NCI-H82 (cell line): ENCODE data around the gene ETV4.
A peak's percentile ranks its signal among the peaks of the same experiment; 100 is the strongest.
"Not testable (repeated sequence)": the region's sequence is repeated elsewhere in the genome, so short reads cannot be mapped to it uniquely, and the experiment has no call there.

Experiments used
- DNase-seq: peaks from one replicate; lab custom pipeline; 2025; lab: John Stamatoyannopoulos, UW

ETV4 gene

DNA sequence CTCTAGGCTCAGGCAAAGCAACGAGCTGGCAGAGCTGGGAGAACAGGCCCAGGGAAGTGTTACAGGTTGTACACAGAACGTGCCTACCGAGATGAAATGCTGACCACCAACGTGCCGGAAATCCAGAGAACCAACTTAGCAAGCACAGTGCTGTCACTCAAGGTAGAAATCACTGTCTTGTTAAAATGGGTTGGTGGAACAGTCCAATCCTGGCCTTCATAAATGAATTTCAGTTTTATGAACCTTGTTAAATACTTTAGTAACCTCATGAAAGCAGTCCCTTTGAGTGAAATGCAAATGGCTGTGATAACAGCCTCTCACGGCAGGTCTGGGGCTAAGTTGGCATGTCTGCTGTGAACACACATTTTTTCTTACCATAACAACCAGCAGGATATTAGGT, 29.0 kb downstream of the ETV4 start:
- DNase-seq = no peak

DNA sequence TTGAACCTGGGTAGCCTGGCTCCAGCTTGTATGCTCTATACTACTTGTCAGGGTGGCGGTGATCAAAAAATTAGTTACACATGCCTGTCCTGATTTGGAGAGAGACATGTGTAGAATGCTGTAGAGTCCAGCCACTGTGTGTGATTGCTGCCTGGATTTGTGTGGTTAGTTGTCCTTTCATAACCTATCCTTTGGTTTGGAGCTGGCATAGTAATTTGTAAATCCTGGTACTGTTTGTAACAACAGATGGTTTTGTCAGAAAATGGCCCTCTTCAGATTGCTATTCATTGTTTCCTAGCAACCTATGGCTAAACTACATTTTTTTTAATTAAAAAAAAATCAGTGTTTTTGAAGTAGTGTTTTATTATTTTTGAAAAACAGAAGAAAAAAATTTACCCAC, 30.5 kb downstream of the ETV4 start:
- DNase-seq = no peak

DNA sequence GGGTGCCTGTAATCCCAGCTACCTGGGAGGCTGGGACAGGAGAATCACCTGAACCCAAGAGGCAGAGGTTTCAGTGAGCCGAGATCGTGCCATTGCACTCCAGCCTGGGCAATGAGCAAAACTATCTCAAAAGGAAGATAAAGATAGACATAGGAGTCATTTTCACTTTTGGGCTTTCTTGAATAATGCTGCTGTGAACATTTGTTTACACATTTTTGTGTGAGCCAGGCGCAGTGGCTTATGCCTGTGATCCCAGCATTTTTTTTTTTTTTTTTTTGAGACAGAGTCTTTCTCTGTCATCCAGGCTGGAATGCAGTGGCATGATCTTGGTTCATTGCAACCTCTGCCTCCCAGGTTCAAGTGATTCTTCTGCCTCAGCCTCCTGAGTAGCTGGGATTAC, 34.9 kb downstream of the ETV4 start:
- DNase-seq = not testable (repeated sequence)

DNA sequence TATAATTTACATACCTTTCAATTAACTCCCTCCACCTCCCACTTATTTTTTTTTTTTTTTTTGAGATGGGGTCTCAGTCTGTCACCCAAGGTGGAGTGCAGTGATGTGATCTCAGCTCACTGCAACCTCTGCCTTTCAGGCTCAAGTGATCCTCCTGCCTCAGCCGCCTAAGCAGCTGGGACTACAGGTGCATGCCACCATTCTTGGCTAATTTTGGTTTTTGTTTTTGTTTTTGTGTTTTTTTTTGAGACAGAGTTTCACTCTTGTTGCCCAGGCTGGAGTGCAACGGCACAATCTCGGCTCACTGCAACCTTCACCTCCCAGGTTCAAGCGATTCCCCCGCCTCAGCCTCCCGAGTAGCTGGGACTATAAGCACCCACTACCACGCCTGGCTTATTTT, 36.7 kb downstream of the ETV4 start:
- DNase-seq = not testable (repeated sequence)

DNA sequence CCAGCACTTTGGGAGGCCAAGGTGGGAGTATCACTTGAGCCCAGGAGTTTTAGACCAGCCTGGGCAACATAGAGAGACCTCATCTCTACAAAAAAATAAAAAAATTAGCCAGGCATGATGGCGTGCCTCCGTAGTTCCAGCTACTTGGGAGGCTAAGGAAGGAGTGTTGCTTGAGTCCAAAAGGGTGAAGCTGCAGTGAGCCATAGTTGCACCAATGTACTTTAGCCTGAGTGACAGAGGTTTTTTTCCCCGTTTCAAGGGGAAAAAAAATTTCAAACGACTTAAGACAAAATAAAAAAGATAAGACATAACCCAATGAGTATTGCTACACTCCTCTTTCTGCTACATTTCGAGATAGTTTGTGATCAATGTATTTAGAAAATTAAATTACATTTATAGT, 55.5 kb downstream of the ETV4 start:
- no peak for DNase-seq

DNA sequence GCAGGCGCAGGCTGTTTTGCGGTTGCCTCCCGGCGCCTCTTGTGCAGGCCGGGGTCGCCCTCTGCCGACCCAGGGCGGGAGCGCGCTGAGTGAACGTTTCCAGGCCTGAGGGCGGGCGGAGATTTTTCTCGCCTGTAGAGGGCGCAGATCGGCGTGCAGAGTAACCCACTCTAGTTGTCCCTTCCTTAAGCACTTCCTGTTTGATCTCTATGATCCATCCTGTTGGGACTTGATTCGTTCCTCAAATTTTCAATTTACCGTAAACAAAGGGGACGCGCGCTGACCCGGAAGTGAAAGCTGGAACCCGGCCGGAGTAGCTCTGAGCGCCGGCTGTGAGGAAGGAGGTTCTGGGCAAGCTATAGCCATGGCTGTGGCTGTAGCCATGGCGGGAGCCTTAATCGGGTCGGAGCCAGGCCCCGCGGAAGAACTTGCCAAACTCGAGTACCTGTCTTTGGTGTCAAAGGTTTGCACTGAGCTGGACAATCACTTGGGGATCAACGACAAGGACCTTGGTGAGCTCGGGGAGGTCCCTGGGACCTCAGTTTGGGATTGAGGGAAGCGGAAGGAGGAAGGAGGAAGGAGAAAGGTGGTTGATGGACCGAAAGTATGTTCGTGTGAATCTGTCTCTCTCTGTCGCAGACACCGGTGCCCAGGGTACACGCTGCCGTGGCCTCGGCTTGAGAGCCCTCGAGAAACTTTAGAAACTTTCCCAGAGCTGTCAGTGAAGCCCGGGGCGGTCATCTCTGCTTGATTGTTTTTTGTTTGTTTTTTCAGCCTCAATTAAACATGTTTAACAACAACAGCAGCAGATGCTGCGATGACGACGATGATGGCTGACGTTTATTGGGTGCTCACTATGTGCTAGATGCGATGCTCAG, 62.2 kb downstream of the ETV4 start, which contains the start of gene DHX8:
Gene DHX8 (plus strand): TSS at position 302 of the 878 bp plus-strand sequence. CDS start 63 bp downstream, at position 365.
- DNase-seq = peak; percentile 99

DNA sequence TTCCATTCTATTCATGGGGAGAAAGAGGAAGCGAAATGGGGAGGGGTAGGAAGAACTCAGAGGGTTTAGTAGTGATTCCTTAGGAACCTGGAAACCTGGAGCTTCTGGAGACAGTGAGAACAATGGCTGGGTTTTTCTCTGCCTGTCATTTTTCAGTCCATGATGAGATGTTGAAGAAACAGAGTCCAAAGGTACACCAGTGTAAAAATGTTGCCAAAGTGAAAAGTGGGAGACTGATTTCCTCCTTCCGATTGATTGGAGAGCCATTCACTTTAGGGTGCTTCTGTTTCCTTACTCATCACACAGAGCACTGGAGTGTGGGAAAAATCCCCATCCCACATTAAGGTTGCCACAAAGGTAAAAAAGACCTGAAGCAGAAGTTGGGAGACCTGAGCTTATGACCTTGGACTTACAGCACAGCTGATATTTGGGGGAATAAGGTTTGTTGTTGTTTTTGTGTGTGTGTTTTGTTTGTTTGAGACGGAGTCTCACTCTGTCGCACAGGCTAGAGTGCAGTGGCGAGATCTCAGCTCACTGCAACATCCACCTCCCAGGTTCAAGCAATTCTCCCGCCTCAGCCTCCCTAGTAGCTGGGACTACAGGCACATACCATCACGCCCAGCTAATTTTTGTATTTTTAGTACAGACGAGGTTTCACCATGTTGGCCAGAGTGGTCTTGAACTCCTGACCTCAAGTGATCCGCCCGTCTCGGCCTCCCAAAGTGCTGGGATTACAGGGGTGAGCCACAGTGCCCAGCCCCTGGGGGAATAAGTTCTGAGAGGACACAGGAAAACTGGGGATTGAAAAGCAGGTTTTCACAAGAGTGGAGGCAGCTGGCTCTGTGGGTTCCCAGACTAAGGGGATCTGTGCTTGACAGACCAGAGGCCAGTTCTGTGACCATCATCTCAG, 63.8 kb downstream of the ETV4 start:
- peak; percentile 29 for DNase-seq

DNA sequence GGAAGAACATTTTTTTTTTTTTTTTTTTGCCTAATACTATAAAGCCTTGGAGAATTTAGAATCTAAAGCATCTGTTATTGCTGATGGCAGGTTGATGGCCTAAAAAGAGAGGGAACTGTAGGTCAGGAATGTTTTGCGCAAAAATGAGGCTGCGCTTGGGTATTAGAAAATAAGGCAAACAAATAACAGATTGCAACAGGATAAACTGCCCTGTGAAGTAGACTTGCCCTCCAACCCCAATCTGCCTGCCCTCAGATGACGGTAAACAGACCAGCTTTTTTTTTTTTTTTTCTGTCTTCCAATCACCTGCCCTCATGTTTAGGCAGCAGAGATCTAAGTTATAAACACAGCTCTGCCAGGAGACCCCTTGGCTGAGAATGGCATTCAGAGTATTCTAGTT, 66.2 kb downstream of the ETV4 start:
- peak; percentile 91 for DNase-seq
